Type B pancreatic cell (in vitro differentiated cells): ENCODE measurements around the gene PATZ1. TPM values are rescaled to one million over a fixed set of nuclear protein-coding genes. Genes with fewer than 3 reads are reported as not detected.

ENCODE experiments used
- DNase-seq: peaks from one replicate; pipeline ENCODE4 v3.0.0; 2021; ENCODE audit warnings: mixed read lengths; ENCODE audit not compliant: unreplicated experiment; ENCODE audit errors: extremely low spot score
- H3K27ac Mint-ChIP-seq: 2 replicates; pipeline ENCODE4 v1.8.0; 2021; ENCODE audit warnings: mild to moderate bottlenecking, mixed read lengths
- H3K27me3 Mint-ChIP-seq: 2 replicates; pipeline ENCODE4 v1.8.0; 2021; ENCODE audit warnings: mixed read lengths
- H3K36me3 Mint-ChIP-seq: 2 replicates; pipeline ENCODE4 v1.8.0; 2021; ENCODE audit warnings: mixed read lengths
- H3K4me1 Mint-ChIP-seq: one replicate; pipeline ENCODE4 v1.8.0; 2021; ENCODE audit warnings: mixed read lengths; ENCODE audit not compliant: unreplicated experiment
- H3K4me3 Mint-ChIP-seq: 2 replicates; pipeline ENCODE4 v1.8.0; 2021; ENCODE audit warnings: mild to moderate bottlenecking, mixed read lengths
- H3K9me3 Mint-ChIP-seq: 2 replicates; pipeline ENCODE4 v1.8.0; 2021; ENCODE audit warnings: mixed read lengths
- CTCF ChIP-seq: fragments of 200-600 bp; sonication (generic); conservative IDR thresholded peaks from 2 replicates; pipeline ENCODE4 v1.5.0; 2021; ENCODE audit warnings: antibody characterized with exemption, mild to moderate bottlenecking
- total RNA-seq: library from RNA; stranded (reverse); gene quantifications from 2 replicates; pipeline ENCODE4 v1.2.1, GENCODE V29; 2021; ENCODE audit warnings: low replicate concordance

Gene PATZ1
- total RNA-seq, 1 donor from 2014 or later: 57.8 TPM

DNA sequence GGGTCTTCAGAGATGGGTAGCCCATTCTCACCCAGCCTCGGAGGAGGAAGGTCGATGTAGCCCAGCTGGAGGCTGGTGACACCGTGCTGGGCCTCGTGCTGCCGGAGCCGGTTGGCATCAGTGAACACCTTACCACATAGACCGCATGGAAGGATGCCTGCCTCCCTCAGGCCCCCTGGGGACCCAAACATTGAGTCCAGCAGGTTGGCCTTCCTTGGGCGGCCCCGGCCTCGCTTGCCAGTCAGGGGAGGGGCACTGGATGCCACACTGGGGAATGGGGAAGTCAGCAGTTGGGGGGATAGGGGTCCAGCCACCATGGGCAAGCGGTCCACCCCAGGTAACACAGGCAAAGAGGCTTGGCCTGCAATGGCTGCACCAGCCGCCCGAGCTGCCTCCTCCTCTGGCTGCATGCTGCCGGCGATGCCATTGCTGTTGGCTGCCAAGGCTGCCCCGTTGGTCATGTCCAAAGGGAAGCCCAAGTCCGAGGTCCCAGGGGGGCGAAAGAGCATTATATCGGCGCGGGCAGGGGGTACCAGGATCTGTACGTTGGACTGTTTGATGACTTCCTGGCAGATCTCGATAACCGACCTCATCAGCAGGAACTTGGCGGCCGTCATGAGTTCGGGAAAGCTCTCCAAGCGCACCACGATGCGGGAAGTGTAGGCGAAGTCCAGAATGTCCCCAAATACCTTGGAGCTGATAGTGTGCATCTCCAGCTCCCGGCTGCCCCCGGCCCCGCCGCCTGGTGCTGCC lies 1.4 kb downstream of the PATZ1 start:
- no peak for TF ChIP-seq CTCF
- no peak for DNase-seq
- Mint-ChIP-seq H3K4me1 (peaks cover 45% of the 10 kb centered on the region), H3K36me3 (peaks cover 24% of the 10 kb centered on the region), H3K4me3 (peak overlapping the region; percentile 89), H3K27me3 (no peaks in the 10 kb centered on the region), H3K9me3 (no peaks in the 10 kb centered on the region), H3K27ac (peak overlapping the region; percentile 93)

DNA sequence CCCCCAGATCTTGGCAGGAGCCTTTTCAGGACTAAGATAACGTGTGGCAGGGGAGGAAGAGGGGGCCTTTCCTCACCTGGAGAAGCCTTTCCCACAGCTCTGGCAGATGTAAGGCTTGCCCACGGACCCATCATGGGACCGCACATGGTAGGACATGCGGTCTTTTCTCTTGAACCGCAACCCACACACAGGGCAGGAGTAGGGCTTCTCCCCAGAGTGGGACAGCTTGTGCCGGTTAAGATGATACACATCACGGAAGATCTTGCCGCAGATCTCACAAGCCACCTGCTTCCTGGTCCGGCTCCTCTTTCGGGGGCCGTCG lies 1.9 kb downstream of the PATZ1 start:
- Mint-ChIP-seq H3K4me3 (peak overlapping the region; percentile 89), H3K4me1 (peaks cover 48% of the 10 kb centered on the region), H3K27me3 (no peaks in the 10 kb centered on the region), H3K27ac (peak overlapping the region; percentile 93), H3K9me3 (no peaks in the 10 kb centered on the region), H3K36me3 (peaks cover 26% of the 10 kb centered on the region)
- TF ChIP-seq CTCF: no peak
- no peak for DNase-seq

- Mint-ChIP-seq H3K4me1 (peaks cover 49% of the 10 kb centered on the region), H3K36me3 (peaks cover 28% of the 10 kb centered on the region), H3K4me3 (peak overlapping the region; percentile 89), H3K9me3 (no peaks in the 10 kb centered on the region), H3K27me3 (no peaks in the 10 kb centered on the region), H3K27ac (peak overlapping the region; percentile 93)
- peak; percentile 78 for DNase-seq
- no peak for TF ChIP-seq CTCF
Measured at GRCh38 chr22:31343235-31344191, 2.6 kb downstream of the PATZ1 start.

- no peak for DNase-seq
- H3K4me3 Mint-ChIP-seq: peak overlapping the region; percentile 89
- no peaks in the 10 kb centered on the region for H3K27me3 Mint-ChIP-seq
- no peak for TF ChIP-seq CTCF
- no peaks in the 10 kb centered on the region for H3K9me3 Mint-ChIP-seq
- peaks cover 49% of the 10 kb centered on the region for H3K4me1 Mint-ChIP-seq
- peaks cover 34% of the 10 kb centered on the region for H3K36me3 Mint-ChIP-seq
- H3K27ac Mint-ChIP-seq: peak overlapping the region; percentile 93
Measured at GRCh38 chr22:31342389-31343140, 3.6 kb downstream of the PATZ1 start.

GRCh38 chr22:31341386-31342088 lies 4.6 kb downstream of the PATZ1 start:
- H3K27ac Mint-ChIP-seq: peak overlapping the region; percentile 93
- peaks cover 37% of the 10 kb centered on the region for H3K36me3 Mint-ChIP-seq
- H3K4me3 Mint-ChIP-seq: peak overlapping the region; percentile 89
- no peak for TF ChIP-seq CTCF
- no peak for DNase-seq
- no peaks in the 10 kb centered on the region for H3K27me3 Mint-ChIP-seq
- no peaks in the 10 kb centered on the region for H3K9me3 Mint-ChIP-seq
- H3K4me1 Mint-ChIP-seq: peaks cover 49% of the 10 kb centered on the region
